Measurements from ENCODE around the gene COL25A1.

Gene COL25A1

GRCh38 chr4:108867476-108867875 lies 435.0 kb downstream of the COL25A1 start:
- DNase-seq (ENCODE audit: low read depth in 2 of 2): no peak

DNA sequence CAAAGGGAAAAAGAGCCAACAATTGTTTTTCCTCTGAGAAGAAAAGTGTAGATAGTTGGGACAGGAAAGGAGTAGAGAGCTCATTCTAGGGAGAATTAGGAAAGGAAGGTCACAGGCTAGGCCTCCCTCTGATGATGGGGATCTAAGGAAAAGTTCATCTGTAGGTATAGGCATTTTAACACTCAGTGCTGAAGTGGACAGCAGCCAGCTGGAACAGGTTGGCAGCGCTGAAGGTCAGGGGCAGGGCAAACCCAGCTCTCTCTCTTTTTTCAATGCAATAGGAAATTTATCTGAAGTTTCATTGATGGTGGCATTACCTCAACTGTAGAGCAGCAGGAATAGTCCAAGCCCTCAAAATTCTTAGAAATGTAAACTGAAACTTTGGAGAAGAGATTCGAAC lies 441.1 kb downstream of the COL25A1 start:
- DNase-seq (ENCODE audit: low read depth in 2 of 2): no peak

GRCh38 chr4:108854786-108855185 lies 447.7 kb downstream of the COL25A1 start:
- no peak for DNase-seq (ENCODE audit: low read depth in 2 of 2)

DNA sequence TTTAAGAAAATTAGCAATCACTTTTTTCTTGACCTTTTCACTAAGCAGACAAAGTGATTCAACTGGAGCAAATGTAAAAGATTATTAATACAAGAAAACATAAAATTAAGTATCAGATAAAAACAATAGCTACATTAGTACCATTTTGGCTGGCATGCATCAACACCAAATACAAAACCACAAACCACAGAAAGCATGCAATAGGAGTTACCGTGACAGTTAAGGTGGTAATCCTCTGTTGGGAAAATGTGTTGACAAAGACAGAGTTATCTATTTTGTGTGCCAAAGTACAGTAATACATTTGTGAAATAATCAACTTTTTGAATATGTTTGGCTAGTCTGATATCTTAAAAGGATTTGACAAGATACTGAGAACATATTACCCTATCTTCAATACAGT lies 449.8 kb downstream of the COL25A1 start:
- no peak for DNase-seq (ENCODE audit: low read depth in 2 of 2)

- DNase-seq (ENCODE audit: low read depth in 2 of 2): no peak
Observed at GRCh38 chr4:108851366-108851765, 451.1 kb downstream of the COL25A1 start.

DNA sequence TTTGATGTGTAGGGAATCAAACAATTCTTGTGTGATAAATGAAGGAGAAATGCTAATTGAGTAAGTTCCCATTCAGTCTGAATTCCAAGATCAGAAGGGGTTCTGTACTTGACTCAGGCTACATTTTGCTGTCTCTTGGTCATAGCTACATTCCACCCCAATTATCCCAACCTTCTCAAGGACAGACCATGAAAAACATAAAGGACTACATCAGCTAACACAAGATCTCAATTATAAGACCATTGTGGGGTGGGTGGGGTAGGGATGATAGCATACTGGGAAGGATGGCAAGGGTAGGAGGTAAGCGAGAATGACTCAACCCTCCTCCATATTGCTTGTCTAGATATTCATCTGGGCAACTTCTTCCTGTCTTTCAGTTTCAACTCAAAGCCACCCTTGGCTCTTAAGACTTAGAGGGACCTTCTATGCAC lies 452.2 kb downstream of the COL25A1 start:
- no peak for DNase-seq (ENCODE audit: low read depth in 2 of 2)

DNA sequence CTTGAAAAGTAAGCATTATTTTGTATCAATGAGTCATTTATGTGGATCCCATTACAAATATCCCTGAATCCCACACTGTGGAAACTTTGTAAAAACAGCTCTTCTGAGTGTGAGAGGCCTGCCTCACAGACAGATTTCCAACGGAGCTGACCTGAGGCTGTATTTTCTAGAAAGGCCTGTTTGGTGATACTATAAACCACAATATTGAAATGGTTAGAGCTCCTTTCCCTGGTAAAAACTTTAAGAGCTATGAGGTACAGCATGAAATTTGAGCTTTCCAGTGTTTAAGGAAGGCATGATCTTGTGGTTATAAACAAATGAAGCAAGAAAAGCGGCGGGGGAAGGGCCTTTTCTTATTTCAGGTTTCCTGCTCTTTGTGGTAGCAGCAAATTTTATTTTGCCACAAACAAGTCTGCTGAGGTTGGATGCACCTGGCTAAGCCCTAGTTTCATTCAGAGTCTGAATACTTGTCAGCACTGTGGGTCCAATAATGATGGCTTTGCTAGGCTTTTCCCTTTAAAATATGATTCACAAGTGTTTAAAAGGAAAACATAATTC lies 452.8 kb downstream of the COL25A1 start:
- DNase-seq (ENCODE audit: low read depth in 2 of 2): no peak

DNA sequence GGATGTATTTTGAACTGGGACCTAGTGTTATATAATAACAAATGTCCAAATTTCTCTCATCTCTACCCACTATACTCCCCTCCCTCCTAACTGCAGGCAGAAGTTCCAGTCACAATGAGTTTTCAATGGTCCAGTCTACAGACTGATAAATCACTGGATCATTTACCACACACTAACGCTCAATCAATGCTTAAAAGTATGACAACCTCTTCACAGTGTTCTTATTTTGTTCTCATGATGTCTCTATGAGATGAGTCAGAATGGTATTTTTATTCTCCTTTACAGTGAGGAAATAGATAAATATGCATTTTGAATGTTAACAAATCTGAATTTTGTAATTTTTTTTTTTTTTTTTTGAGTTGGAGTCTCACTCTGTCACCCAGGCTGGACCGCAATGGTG lies 455.9 kb downstream of the COL25A1 start:
- DNase-seq (ENCODE audit: low read depth in 2 of 2): no peak

DNA sequence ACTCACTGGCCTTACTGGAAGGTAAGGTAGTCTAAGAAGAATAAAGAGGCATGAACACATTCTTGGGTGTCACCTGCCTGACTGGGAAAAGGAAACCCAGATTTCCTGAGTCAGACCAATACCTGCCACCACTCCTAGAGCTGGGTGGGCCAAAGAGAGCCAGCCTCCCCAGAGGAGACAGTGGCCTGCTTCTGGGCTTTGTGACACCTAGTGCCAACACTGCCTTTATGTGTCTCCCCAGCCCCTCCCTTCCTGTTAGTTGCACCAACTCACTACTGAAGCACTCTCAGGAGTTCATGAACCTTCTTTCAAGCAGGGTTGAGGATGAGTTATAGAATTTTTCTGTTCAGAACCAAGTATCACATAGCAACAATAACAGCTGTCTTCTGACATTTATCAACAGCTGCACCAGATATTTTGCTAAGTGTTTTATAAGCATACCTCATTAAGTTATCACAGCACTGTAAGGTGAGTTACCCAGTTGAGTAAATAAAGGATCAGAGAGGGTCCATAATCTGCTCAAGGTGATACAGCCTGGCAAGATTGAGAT lies 462.0 kb downstream of the COL25A1 start:
- no peak for DNase-seq (ENCODE audit: low read depth in 2 of 2)

GRCh38 chr4:108839333-108839732 lies 463.1 kb downstream of the COL25A1 start:
- DNase-seq (ENCODE audit: low read depth in 2 of 2): no peak

DNA sequence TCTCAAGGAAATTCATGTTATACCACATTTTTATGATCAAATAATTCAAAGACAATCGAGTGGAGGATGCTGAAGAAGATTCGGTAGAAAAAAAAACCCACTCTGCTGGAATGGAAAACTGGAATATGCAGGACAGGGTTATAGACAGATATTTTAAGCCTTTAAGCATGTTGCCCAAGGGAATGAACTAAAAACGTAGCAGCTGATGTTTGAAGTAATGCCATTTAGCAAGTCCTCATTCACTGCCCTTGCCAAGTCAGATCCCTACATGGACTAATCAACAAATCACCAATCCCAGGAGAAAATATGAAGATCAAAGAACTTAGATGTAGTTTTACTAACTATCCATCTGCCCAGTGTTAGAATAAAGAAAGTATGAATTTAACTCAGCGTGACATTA lies 464.0 kb downstream of the COL25A1 start:
- no peak for DNase-seq (ENCODE audit: low read depth in 2 of 2)

DNA sequence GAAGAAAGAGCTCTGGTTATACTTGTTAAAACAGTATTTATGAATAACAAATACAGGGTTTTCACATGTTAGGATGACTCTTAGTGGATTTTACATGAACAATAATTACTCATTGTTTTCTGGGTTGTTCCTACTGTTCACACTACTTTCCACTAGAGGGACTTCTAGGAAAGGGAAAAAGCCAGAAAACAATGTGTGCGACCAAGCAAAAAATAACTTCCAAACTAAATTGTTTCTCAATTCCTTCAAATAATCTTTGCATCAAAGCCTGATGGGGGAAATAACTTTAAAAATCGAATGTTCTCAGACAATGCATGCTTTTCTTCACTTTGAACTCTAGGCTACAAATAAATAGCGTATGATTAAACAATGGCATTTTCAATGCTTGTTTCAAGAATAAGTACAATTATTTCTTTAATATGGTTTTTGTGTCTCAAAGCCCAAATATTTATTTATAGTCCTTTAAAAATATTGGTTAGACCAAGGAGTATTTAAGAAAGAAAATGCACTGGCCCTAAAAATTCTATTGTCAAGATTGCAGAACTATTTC lies 467.5 kb downstream of the COL25A1 start:
- DNase-seq (ENCODE audit: low read depth in 2 of 2): no peak

GRCh38 chr4:108834166-108834834 lies 468.2 kb downstream of the COL25A1 start:
- DNase-seq (ENCODE audit: low read depth in 2 of 2): no peak

DNA sequence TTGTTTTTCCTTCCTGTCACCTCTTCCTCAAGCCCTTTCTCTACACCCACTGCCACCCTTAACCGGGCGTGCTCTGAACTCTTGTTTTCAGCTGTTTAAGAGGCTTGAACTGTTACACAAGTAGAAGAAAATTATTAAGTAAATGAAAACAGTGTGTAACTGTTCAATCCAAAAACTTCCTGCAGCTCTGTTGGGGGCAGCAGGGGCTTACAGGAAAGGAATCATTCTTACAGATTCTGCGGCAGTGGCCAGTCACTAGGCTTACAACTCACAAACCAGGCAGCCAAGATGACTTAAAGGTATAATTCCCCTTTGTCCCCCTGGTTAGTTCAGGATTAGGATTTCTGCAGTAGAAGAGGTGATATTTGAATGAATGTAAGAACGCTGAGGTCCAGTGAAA lies 469.4 kb downstream of the COL25A1 start:
- DNase-seq (ENCODE audit: low read depth in 2 of 2): no peak

GRCh38 chr4:108831886-108832285 lies 470.6 kb downstream of the COL25A1 start:
- DNase-seq (ENCODE audit: low read depth in 2 of 2): no peak

DNA sequence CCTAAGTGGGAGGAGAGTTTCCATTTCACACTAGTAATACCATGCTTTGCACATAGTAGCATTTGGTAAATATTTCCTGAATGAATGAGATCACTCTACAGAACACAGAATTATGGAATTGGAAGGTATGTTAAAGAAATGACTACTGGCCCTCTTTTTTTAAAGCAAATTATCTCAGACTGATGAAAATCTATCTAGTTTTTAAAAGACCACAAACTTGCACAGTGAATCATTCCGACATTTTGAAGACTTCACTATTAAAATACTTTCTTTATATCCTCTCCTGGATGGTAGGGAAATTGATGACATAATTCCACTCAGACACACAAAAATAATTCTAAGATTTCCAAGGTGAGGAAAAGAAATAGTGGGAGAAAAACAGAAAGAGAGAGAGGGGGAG lies 471.2 kb downstream of the COL25A1 start:
- DNase-seq (ENCODE audit: low read depth in 2 of 2): no peak

DNA sequence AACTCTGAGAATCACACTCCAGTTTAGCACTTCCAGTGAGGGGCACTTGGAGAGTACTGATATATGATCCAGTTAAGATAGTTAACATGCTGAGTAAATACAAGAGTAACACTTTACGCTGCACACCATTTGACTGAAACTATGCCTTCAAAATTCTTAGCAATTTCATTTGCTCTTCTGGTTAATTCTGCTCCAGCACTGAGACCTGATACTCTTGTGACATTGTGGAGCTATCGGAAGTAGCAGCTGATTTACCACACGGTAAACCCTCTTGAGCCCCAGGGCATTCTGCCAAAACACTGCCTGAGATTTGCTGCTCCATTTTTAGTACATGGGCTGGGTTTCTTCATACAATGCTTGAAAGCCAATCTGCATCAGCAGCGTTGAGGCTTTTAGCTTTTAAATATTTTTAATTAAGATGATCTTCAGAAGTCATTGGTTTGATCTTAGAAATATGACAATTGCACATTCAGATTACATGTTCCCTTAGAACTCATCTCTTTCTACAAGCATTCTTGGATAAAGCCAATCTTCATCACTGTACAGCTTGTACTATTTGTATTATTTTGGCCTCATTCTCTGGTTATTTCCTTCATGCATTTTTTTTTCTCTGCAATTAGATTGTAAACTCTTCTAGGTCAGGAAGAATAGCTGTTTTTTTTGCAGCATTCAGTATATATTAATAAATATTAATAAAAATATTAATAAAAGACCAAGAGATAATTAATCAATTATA lies 471.8 kb downstream of the COL25A1 start:
- DNase-seq (ENCODE audit: low read depth in 2 of 2): no peak

DNA sequence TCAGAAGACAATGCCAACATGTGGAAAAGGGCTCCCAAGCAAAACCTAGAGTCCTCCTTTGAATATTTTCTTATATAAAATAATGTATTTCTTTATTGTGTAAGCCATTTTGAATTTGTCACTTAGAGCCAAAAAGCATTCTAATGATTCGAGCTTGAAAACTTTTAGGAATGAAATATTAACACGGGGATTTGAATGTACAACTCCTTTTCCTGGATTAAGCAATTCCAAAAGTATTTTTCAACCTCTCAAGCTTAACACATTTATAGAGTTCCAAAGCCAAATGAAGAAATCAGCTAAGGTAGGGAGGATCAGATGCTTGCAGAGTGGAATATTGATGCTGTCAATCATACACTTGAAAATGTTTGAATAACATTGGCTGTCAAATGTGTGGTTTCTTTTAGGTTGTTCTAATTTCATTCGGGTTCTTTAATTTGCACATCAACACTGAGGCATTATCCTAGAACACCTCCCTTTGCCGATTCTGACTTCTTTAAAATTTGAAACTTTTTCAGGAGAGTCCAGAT lies 472.4 kb downstream of the COL25A1 start:
- no peak for DNase-seq (ENCODE audit: low read depth in 2 of 2)

- no peak for DNase-seq (ENCODE audit: low read depth in 2 of 2)
Observed at GRCh38 chr4:108828620-108829019, 473.8 kb downstream of the COL25A1 start.

GRCh38 chr4:108825737-108826136 lies 476.7 kb downstream of the COL25A1 start:
- DNase-seq (ENCODE audit: low read depth in 2 of 2): no peak

DNA sequence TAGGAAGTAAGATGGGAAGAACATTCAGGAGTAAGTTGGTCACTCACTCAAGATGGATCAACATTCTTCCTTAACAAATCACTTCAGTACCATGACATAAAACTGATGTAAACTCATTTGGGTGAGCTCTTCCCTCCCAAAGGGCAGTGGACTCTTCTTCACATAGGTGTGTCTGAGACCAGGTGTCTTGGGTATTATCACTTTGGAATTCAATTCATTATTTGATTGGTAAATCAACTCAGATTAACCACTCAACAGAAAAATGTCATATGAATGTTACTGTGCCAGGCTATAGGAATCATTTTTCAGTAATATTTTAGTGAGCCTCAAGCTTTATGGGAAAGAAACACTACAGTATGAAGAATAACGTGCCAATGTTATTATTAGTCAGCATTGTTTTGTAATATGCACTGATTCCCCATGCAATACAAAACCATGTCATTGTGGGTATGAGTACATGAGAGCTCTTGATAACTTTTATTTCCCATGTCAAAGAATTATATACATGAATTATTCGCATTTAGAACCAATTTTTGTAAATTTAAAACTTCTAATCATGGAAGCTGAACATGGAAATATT lies 481.0 kb downstream of the COL25A1 start:
- no peak for DNase-seq (ENCODE audit: low read depth in 2 of 2)
